Measurements from ENCODE around the gene COCH.

COCH gene

GRCh38 chr14:30848449-30849240 lies 25.7 kb upstream of the COCH start:
- DNase-seq (ENCODE audit: low spot score): no peak
- TF ChIP-seq CTCF (IDR thresholded peaks at IDR 0.05; ENCODE audit: extremely low read depth, missing control alignments): no peak

- DNase-seq (ENCODE audit: low spot score): peak; percentile 55
- no peak for TF ChIP-seq CTCF (IDR thresholded peaks at IDR 0.05; ENCODE audit: extremely low read depth, missing control alignments)
Measured at GRCh38 chr14:30849354-30849753, 25.0 kb upstream of the COCH start.

- no peak for TF ChIP-seq CTCF (IDR thresholded peaks at IDR 0.05; ENCODE audit: extremely low read depth, missing control alignments)
- no peak for DNase-seq (ENCODE audit: low spot score)
Measured at GRCh38 chr14:30849983-30850382, 24.4 kb upstream of the COCH start.

- TF ChIP-seq CTCF (IDR thresholded peaks at IDR 0.05; ENCODE audit: extremely low read depth, missing control alignments): no peak
- DNase-seq (ENCODE audit: low spot score): no peak
Measured at GRCh38 chr14:30853946-30854345, 20.4 kb upstream of the COCH start.

GRCh38 chr14:30854492-30854891 lies 19.9 kb upstream of the COCH start:
- no peak for TF ChIP-seq CTCF (IDR thresholded peaks at IDR 0.05; ENCODE audit: extremely low read depth, missing control alignments)
- no peak for DNase-seq (ENCODE audit: low spot score)

GRCh38 chr14:30855345-30856037 lies 18.9 kb upstream of the COCH start:
- TF ChIP-seq CTCF (IDR thresholded peaks at IDR 0.05; ENCODE audit: extremely low read depth, missing control alignments): no peak
- DNase-seq (ENCODE audit: low spot score): peak; percentile 64

GRCh38 chr14:30861200-30861599 lies 13.2 kb upstream of the COCH start:
- DNase-seq (ENCODE audit: low spot score): no peak
- no peak for TF ChIP-seq CTCF (IDR thresholded peaks at IDR 0.05; ENCODE audit: extremely low read depth, missing control alignments)
